ENCODE measurements around the gene GALR3.

DNA sequence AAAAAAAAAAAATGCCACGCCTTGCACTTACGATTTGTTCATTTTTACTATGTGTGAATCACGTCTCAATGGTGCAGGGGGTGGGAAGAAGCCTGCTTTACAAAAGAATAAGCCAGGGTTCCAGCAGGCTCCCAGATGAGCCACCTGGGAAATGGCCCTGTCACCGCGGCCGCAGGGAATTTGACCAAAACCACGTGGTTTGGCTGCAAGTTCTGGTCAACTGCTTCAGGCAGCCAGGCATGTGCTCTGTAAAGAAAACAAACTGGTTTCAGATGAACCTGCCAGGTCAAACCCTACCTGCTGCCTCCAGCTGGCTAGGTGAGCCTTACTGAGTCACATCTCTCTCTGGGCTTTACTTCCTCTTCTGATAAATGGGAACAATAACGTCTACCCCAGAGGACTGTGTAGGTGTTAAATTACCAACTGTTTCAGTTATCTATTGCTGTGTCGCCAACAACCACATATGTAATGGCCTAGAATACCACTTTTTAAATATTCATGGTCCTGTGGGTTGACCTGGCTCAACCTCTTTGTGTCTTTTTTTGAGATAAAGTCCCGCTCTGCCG, 46.0 kb upstream of the GALR3 start:
- TF ChIP-seq, protein P1, sequence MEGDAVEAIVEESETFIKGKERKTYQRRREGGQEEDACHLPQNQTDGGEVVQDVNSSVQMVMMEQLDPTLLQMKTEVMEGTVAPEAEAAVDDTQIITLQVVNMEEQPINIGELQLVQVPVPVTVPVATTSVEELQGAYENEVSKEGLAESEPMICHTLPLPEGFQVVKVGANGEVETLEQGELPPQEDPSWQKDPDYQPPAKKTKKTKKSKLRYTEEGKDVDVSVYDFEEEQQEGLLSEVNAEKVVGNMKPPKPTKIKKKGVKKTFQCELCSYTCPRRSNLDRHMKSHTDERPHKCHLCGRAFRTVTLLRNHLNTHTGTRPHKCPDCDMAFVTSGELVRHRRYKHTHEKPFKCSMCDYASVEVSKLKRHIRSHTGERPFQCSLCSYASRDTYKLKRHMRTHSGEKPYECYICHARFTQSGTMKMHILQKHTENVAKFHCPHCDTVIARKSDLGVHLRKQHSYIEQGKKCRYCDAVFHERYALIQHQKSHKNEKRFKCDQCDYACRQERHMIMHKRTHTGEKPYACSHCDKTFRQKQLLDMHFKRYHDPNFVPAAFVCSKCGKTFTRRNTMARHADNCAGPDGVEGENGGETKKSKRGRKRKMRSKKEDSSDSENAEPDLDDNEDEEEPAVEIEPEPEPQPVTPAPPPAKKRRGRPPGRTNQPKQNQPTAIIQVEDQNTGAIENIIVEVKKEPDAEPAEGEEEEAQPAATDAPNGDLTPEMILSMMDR (IDR thresholded peaks at IDR 0.05), result no peak
- peak; percentile 5 for TF ChIP-seq POLR2A (IDR thresholded peaks at IDR 0.05)

Data from transverse colon (tissue), 3 donors.